GM21367 (cell line): ENCODE results near the gene CFAP97D1.

Experiments used
- ATAC-seq: cut with Tn5 transposase; IDR thresholded peaks from one replicate; pipeline ENCODE4 v1.9.1; 2021; ENCODE audit not compliant: unreplicated experiment

CFAP97D1 gene

DNA sequence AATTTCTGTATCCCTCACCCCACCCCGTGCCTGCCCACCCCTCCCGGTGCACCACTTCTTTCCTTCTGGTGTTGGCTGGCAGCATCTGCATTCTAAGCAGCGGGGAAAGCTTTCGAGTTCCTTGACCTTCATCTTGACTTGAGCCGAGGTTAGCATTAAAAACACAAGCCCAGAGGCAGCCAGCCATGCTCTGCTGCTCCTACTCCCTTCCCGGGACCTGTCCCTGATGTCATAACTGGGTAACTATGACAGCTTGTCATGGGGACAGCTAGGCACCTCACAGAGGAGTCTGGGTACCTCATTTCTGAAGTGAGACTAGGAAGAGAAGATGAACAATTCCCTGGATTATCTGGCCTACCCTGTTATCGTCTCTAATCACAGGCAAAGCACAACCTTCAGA, at the start of gene CFAP97D1:
CFAP97D1 (plus strand) TSS at position 301 of the 400 bp plus-strand sequence; CDS start at position 329, 28 bp downstream.
- no peak for ATAC-seq

DNA sequence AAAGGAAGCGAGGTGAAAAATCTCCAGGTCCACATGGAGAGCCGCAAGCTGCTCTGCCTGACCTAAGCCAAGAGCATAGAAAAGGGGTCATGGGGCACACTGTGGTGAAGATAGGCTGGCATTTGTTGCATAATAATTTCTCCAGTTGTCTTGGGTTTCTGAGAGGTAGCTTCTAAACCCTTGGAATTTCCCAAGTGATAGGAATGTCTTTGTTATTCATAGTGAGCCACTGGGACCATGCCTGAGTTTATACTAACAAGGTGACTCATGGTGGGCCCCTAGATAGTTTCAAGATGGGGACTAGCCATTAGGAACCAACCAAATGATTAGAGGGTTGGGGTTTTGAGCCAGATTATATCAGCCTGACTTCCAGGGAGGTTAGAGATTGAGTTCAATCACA, 47.3 kb upstream of the CFAP97D1 start:
- ATAC-seq, result no peak

DNA sequence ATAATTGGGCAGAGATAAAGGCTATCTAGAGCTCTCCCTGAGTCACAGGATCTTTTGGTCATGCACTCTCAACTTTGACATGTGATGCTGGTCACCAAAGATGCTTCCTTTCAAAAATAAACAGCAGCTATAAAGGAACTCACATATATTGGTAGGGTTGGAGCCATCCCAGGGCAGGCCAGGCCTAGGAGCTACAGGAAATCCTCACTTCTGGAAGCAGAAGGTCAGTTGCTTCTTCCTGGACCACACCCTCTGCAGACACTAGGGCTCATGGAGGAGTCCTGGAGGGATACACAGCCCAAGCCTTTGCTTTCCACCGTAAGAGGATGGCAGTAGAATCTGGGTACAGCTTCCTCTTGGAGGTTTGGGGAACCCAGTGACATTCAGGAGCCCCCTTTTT, 46.3 kb upstream of the CFAP97D1 start:
- no peak for ATAC-seq

DNA sequence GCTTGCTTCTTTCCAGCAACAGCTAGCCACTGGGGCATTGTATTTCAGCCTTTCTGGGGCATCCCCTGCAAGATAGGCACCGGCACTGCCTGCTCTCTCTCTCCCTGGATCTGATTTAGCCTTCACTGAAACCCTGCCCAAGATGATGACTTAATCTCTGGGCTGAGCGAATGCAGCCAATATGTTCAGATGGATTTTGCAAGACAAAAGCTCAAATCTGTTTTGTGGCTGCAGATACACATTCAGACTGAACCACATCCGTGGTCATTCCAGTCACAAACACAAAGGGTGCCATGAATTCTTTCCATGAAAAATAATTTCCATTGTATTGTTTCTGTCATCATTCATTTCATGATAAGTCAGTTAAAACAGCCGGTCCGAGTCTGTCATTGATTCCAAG, 45.9 kb upstream of the CFAP97D1 start:
- no peak for ATAC-seq

DNA sequence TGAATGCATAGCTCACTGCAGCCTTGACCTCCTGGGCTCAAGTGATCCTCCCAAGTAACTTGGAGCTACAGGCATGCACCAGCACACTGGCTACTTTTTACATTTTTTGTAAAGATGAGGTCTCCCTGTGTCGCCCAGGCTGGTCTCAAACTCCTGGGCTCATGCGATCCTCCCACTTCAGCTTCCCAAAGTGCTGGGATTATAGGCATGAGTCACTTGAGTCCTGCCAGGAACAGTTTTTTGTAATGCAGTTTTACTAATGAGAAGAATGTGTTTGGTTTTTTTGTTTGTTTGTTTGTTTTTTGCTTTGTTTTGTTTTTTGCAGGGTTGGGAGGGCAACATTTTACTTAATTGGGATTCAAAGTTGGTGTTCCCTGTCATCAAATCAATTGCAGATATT, 43.8 kb upstream of the CFAP97D1 start:
- ATAC-seq, result no peak

DNA sequence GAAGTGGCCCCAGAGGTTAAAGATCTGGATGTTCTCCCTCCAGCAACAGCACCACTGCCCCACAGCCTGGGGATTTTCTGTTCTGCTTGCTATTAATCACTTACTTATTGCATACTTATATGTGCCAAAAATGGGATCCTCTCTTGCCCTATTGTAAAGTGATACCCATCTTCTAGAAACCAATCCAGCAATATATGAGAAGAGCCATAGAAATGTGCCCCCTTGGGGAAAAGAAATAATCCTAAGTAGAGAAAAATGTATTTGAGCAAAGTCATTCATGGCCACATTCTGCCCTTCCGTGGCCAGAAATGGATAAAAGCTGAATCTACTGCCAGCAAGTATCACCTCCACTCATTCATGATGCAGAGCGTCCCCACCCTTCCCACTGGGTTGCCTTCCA, 42.5 kb upstream of the CFAP97D1 start:
- no peak for ATAC-seq

DNA sequence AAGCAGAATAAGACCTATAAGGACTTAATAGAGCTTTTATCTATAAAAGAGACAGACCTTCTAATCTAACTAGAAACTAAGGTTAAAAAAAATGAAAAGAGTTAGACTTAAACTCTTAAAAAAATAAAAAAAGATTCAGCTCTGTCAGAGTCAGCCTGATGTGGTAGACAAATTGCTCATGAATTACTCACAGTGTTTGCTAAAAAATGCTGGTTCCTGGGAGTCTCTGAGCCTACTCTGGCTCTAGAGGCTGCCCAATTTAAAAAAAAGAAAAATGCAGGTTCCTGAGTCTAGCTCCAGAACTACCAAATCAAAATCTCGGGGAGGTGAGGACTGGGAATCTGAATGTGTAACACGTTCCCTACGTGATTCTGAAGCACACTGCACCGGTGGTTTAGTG, 39.7 kb upstream of the CFAP97D1 start:
- no peak for ATAC-seq

DNA sequence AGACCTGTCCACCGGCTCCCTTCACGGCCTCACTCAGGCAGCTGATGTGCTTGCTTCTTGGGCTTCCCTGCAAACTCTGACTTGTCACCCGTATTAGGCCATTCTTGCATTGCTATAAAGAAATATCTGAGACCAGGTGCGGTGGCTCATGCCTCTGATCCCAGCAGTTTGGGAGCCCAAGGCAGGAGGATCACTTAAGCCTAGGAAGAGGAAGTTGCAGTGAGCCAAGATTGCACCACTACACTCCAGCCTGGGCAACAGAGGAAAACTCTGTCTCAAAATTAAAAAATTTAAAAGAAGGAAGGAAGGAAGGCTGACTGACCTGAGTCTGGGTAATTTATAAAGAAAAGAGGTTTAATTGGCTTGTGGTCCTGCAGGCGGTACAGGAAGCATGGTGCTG, 38.6 kb upstream of the CFAP97D1 start:
- ATAC-seq, result no peak

DNA sequence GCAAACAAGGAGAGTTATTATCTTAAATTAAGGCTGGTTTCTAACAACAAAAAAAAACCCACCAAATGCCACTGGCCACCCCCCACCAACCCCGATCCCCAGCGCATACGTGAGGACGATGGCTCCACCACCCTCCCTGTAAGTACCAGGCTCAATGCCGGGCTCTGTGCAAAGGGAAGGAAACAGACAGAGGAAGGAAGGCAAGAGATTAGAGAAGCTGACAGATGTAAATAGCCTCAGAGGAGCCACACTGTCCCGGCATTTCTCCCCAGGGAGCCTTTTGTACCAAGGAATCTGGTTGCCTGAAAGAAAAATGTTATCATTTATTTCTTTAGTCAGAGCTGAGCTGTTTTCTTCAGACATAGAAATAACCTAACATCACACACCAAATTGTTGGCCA, 34.7 kb upstream of the CFAP97D1 start:
- ATAC-seq, result no peak

DNA sequence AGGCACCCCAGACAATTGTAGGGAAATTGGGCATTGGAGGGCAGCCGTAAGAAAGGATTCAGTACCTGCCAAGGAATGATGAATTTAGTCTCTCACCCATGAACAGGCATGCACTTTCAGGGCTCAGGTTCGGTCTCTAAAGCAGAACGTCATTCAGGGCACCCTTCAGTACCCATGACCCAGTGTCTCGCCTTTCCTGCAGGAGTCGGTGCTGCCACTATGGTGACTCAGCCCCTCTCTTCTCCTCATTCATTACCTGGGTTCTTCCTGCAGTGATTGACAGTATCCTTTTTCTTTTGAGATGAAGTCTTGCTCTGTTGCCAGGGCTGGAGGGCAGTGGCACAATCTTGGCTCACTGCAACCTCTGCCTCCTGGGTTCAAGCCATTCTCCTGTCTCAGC, 30.1 kb upstream of the CFAP97D1 start:
- ATAC-seq, result no peak

DNA sequence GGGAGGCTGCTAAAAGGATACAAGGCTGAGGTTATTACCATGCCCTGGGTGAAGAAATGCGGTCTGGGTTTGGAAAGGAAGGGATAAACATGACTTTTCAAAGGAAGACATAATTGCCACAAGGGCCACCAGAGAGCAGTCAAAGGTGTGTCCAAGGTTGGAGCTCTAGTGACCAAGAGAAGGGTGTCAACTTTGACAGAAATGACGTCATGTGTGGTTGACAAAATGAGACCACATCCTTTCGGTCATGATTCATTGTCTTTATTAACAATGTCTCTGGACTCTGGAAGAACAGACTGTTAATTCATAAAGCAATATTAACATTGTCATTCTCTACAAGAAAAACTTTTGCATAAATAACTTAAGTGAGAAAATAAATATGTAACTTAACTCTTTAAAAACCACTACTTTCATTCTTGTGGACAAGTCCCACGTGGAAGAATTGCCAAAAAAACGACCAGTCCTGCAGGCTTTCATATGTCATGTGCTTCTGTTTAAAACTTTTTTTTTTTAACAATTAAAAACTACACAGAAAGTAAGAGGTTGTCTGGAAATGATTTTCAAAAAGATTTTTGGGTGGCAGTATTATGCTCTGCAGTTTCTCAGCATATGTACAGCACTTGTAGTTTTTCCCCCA, 26.6 kb upstream of the CFAP97D1 start:
- no peak for ATAC-seq

DNA sequence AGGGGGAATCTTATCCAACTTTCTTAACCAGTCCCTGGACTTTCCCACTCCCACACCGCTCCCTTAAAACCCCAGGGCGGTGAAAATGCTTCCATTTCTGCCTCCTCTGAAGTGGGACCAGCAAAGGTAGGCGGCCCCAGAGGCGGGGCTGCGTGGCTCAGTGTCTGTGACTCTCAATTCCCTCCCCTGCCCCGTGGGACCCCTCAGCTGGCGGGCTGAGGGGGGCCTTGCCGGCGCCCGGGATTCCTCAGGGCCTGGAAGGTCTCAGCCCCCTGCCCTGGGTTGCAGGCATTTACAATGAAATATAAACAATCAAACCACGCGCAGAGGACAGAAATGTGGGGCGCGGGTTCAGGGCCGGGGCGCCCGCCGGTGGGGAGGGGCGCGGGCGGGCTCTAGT, 25.3 kb upstream of the CFAP97D1 start:
- ATAC-seq, result no peak

DNA sequence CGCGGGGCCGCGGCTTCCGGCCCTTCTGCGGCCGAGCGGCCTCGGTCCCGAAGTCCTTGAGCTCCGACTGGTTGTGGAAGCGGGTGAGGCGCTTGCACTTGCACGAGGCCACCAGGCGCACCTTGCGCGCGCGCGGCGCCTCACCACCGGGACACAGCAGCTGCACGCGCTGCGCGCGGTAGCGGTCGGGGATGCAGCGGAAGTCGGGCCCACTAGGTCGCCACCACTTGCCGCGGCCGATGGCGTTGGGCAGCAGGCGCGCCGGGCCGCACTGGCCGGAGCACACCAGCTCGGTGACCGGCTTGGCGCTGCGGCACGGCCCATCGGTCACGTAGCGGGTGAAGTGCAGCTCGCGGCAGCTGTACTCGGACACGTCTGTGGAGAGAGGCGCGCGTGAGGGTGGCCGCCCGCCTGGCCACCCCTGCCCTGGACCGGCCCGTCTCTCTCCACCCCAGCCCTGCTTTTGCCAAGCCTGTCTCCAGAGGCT, 24.8 kb upstream of the CFAP97D1 start:
- no peak for ATAC-seq

DNA sequence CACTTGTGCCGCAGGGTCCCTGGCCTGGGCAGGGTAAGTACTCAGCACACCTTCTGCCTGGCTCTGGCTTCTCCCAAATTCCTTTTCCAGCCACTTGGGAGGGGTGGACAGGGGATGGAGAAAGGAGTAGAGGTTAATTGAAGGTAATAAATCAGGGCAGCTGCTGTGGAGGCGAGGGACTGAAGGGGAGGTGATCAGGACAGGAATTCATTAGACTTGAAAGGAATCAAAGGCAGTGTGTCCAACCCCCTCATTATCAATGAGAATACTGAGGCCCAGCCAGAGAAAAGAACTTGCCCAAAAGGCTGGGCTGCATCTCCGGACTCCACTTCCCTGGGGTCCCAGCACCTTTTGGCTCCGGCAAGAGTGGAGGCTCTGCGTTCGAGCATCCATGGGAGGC, 24.0 kb upstream of the CFAP97D1 start:
- ATAC-seq, result no peak

DNA sequence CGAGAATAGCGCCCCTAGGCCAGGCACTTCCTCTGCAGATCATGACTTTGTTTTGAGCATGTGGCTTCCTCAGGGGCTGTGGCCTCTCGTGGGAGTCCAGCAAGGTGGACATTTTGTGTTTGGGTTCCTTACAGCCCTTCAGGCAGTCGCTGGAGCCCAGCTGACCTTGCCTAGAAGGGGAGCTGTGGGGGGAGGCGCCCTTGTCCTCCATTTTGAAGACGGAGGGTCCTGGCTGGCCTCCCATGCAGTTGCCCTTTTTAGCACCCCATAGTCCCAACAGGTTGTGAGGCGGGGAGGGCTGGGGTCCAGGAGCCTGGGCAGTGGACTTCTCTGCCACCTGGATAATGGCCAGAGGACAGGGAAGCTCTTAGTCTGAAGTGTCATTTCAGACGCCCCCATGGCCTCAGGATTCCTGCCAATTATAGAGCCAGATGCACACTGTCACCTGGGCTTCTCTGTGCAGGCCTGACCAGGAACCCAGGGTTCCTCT, 23.0 kb upstream of the CFAP97D1 start:
- ATAC-seq, result no peak

DNA sequence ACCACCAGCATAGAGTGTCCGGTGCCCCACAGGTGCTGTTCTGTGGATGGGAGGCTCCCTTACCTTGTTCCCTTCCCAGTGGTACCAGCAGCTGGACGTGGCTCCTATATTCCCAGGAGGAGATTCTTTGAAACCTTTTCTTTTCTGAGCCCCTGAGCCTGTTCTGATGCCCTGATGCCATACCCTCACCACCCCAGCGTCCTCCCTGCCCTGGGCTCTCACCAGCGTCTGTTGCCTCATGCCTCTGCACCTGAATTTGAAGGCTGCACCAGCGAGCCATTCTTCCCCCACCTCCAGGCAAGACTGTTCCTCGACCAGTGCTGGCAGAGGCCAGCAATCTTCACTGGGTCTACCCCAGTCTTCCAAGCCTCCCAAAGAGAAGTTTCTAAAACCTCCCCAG, 22.1 kb upstream of the CFAP97D1 start:
- ATAC-seq, result no peak

DNA sequence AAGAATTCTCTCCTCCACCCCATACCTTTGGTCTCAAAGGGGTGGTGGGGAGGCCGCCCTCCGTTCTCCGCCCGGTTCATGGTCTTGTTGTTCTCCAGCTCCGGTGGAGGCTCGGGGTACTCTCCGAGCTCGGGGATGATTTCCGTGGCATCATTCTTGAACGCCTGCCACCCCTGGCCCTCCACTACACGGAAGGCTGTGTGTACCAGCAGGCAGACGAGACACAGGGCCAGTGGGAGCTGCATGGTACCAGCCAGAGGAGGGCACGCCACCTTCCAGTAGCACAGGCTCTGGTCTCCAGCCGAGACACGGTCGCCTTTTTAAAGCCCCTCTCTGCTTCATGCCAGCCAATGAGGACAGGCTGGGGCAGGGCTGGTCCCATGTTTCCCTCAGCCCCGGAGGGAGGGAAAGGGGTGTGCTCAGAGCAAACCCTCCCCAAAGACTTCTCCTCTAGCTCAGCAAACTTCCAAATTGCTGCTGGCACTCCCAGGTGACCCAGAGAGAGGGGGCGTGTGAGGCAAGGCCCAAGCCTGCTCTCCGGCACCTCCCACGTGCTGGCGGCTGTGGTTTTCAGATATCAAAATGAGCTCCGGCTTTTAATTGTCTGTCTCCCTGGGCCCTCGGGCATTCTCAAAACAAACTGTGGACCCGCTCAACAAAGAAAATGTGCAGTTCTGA, 21.6 kb upstream of the CFAP97D1 start, which contains the start of gene SOST:
SOST (minus strand) TSS at position 295 of the 678 bp plus-strand sequence; CDS start at position 245, 50 bp downstream.
- no peak for ATAC-seq

DNA sequence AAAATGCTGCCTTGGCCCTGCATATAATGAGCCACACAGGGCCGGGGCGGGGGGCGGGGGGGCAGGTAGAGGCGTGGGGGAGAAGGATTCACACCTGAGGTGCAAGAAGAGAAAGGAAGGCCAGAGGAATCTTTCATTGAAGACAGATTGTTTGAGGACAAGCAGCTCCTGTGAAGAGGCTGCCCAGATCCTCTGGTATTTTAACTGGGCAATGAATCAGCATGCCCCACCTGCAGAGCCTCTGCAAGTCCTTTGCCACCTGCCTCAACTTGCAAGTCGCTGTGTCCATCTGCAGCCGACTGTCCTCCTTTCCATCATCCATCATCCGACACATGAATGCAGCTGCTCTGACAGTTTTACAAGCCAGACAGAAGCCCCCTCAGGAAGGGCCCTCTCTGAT, 20.4 kb upstream of the CFAP97D1 start:
- no peak for ATAC-seq

DNA sequence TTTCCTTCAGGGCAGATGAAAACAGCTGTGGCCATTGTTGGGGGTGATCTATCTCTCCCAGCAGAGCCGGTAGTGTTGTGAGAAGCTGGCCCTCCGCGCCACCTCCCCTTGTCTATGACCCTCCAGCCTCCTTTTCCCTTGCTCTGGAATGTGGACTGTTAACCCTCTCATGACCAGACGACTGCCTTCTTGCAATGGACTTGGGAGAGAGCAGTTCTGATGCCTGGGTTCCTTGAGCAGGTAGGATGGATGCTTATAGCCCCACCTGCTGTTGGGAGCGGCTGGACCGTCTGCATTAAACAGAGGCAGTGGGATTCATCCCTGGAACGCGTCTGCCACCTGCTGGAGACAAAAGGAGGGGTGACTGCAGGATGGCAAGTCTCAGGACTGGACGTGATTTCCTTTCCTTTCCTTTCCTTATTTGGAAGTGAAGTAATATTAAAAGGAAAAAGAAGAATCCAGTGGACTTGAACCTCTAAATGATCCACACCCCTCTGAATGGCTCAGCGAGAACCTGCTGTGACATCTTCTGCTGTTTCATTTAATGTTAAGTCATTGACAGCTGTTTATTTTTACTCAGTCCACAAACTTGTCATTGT, 19.9 kb upstream of the CFAP97D1 start:
- no peak for ATAC-seq

DNA sequence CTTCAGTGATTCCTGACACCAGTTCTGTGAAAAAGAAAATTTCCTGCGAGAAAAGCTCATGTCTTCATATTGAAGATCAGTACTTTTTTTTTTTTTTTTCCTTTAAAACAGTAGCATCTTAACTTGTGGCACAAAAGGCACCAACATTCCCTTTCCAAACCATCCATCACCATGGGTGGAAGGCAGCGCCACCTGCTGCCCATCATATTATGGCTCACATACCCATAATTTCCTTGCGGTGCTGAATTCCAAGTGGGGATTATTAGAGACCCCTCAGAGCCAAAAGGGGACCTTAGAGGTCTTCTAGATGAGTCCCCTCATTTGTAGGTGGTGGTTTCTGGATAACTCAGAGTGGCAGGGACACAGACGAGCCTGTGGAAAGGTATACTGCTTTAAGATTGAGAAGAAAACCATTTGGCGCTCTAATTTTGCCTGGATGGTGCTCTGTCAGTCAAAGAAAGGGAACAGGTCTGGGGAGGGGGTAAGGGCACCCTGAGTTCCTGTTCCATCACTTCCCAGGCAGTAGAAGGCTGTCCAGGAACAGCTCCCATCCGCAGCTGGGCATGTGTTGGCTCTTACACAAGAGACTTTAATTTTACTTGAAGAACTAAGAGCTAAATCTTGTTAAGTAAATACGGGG, 13.7 kb upstream of the CFAP97D1 start:
- no peak for ATAC-seq

DNA sequence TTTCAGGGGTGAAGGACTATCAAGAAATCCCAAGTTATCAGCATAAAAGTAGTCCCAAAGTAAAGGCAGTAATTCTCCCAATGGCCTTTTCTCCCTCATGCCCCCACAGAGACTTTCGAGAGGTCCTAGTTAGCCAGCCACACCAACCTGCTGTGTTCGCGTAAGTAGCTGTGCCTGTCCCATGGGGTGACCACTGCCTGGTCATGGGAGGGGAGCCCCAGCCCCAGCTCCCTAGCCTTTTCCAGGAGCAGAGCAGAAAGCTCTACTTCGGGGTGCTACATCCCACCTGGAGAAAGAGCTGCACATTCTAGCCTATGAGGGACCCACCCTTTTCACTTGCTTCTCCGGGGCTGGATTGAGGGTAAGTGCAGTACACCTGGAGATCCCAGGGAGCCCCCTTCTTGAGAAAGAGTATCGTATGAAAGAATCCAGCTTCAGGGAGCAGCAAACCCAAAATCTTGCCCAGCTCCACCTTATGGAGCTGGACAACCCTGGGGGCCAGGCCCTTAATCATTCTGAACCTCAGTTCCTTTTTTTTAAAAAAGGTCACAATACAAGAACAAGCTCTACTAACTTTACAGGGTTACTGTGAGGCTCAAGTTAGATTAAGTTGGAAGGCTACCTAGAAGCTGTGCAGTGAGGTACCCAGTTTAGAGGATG, 13.1 kb upstream of the CFAP97D1 start:
- no peak for ATAC-seq
